ENCODE measurements around the gene TBC1D14. TPM values are rescaled to one million over a fixed set of nuclear protein-coding genes. Genes with fewer than 3 reads are reported as not detected.

TBC1D14 gene
- total RNA-seq, 2 donors from 2014 or later, result 46.7 to 49.9 TPM

DNA sequence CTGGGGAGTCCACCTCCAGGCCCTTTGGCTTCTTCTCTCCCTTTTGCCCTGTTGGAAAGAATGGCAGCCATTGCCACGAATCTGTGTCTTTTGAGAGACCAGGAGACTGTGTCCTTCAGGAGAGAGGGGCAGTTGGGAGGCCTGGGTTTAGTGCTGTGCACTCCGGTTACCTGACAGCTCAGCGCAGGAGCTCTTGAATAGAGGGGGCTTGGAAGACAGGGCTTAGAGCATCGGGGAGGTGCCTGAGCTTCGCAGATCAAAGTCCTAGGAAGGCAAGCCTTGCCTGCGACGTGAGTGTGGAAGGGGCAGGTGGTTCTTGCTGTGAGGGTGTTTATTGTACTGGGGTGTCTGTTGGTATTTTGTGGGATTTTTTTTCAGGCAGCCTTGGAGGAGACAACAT, 91.6 kb downstream of the TBC1D14 start:
- Histone ChIP-seq H3K9me3 (no peaks in the 10 kb centered on the region), H3K27me3 (replicated peaks; ENCODE audit: insufficient read depth) (no peaks in the 10 kb centered on the region), H3K4me1 (ENCODE audit: control insufficient read depth in 1 of 2, low read depth in 2 of 2) (no peaks in the 10 kb centered on the region), H3K4me3 (no peak overlapping the region), H3K36me3 (peaks cover 43% of the 10 kb centered on the region), H3K27ac (no peak overlapping the region)
- no peak for ATAC-seq (ENCODE audit: insufficient number of reproducible peaks, low FRiP score, low read depth)
- no peak for DNase-seq (ENCODE audit: low spot score)
- TF ChIP-seq, protein P1, sequence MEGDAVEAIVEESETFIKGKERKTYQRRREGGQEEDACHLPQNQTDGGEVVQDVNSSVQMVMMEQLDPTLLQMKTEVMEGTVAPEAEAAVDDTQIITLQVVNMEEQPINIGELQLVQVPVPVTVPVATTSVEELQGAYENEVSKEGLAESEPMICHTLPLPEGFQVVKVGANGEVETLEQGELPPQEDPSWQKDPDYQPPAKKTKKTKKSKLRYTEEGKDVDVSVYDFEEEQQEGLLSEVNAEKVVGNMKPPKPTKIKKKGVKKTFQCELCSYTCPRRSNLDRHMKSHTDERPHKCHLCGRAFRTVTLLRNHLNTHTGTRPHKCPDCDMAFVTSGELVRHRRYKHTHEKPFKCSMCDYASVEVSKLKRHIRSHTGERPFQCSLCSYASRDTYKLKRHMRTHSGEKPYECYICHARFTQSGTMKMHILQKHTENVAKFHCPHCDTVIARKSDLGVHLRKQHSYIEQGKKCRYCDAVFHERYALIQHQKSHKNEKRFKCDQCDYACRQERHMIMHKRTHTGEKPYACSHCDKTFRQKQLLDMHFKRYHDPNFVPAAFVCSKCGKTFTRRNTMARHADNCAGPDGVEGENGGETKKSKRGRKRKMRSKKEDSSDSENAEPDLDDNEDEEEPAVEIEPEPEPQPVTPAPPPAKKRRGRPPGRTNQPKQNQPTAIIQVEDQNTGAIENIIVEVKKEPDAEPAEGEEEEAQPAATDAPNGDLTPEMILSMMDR (IDR thresholded peaks at IDR 0.05), result no peak

GRCh38 chr4:7002336-7002735, 92.7 kb downstream of the TBC1D14 start:
- DNase-seq (ENCODE audit: low spot score), result no peak
- no peak overlapping the region for H3K4me3 ChIP-seq
- no peak for ATAC-seq (ENCODE audit: insufficient number of reproducible peaks, low FRiP score, low read depth)
- TF ChIP-seq, protein P1 (IDR thresholded peaks at IDR 0.05), result no peak
- peaks cover 50% of the 10 kb centered on the region for H3K36me3 ChIP-seq
- H3K27me3 ChIP-seq (replicated peaks; ENCODE audit: insufficient read depth), result no peaks in the 10 kb centered on the region
- H3K27ac ChIP-seq, result no peak overlapping the region
- H3K9me3 ChIP-seq, result no peaks in the 10 kb centered on the region
- no peaks in the 10 kb centered on the region for H3K4me1 ChIP-seq (ENCODE audit: control insufficient read depth in 1 of 2, low read depth in 2 of 2)

DNA sequence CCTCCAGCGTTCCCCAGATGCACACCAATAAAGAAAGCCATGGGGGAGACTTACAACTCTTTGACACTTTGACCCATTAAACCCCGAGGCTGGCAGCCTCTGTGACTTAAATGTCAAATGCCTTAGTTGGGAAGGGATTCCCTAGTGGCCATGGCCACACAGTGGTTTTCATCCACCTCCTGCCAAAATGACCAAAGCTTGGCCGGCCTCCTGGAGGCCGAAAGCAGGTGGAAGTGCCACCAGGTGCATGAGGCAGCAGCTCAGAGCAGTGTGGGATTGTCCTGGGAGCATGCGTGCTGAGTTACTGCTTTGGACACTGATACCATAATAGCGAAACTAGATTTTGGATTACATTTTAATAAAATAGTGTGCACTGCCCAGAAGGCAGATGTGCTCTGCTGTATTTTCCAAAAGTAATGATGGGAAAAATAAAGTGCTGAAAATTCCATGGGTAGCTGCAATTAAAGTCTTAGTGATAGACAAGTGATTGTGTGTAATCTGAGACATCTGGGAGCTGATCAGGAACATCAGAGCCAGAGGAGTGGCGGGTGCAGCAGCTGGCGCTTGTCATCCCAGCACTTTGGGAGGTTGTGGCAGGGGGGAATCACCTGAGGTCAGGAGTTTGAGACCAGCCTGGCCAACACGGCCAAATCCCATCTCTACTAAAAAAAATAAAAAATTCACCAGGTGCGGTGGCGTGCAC, 93.7 kb downstream of the TBC1D14 start:
- no peak overlapping the region for H3K27ac ChIP-seq
- ATAC-seq (ENCODE audit: insufficient number of reproducible peaks, low FRiP score, low read depth) (no peak), DNase-seq (ENCODE audit: low spot score) (no peak)
- H3K36me3 ChIP-seq, result peaks cover 55% of the 10 kb centered on the region
- H3K4me3 ChIP-seq, result no peak overlapping the region
- TF ChIP-seq, protein P1 (IDR thresholded peaks at IDR 0.05), result no peak
- no peaks in the 10 kb centered on the region for H3K27me3 ChIP-seq (replicated peaks; ENCODE audit: insufficient read depth)
- no peaks in the 10 kb centered on the region for H3K9me3 ChIP-seq
- no peaks in the 10 kb centered on the region for H3K4me1 ChIP-seq (ENCODE audit: control insufficient read depth in 1 of 2, low read depth in 2 of 2)

DNA sequence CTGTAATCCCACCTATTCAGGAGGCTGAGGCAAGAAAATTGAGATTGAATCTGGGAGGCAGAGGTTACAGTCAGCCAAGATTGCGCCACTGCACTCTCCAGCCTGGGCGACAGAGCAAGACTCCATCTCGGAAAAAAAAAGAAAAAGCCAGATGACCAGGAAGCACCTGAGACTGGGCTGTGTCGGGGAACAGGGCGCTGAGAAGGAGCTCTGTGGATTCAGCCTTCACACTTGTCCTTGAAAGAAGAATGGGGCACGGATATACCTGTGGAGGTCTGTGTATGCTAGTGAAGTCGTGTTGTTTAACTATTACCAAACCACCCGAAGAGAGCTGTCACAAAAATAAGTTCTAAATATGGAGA, 94.2 kb downstream of the TBC1D14 start:
- Histone ChIP-seq H3K4me1 (ENCODE audit: control insufficient read depth in 1 of 2, low read depth in 2 of 2) (no peaks in the 10 kb centered on the region), H3K27ac (no peak overlapping the region), H3K9me3 (no peaks in the 10 kb centered on the region), H3K27me3 (replicated peaks; ENCODE audit: insufficient read depth) (no peaks in the 10 kb centered on the region), H3K4me3 (no peak overlapping the region), H3K36me3 (peaks cover 57% of the 10 kb centered on the region)
- TF ChIP-seq, protein P1 (IDR thresholded peaks at IDR 0.05), result no peak
- DNase-seq (ENCODE audit: low spot score), result no peak
- no peak for ATAC-seq (ENCODE audit: insufficient number of reproducible peaks, low FRiP score, low read depth)

DNA sequence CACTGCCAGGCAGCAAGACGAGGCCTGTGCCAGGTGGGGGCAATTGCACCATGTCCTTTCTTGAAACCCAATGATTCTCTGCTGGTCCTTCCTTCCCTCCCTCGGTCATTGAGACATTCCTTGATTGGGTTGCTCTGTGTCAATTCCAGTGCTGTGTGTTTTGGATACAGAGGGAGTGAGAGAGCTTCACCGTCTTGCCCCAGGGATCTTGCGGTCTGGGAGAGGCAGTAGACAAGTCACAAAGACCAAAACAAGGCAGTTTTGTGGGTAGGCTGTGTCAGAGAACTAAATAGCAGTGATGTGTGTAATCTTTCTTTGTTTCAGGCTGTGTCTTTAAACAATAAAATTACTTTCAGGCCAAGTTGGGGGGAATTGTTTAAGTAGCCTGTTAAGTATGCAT, 94.7 kb downstream of the TBC1D14 start:
- Histone ChIP-seq H3K27ac (no peak overlapping the region), H3K27me3 (replicated peaks; ENCODE audit: insufficient read depth) (no peaks in the 10 kb centered on the region), H3K4me3 (no peak overlapping the region), H3K9me3 (no peaks in the 10 kb centered on the region), H3K36me3 (peaks cover 56% of the 10 kb centered on the region), H3K4me1 (ENCODE audit: control insufficient read depth in 1 of 2, low read depth in 2 of 2) (no peaks in the 10 kb centered on the region)
- ATAC-seq (ENCODE audit: insufficient number of reproducible peaks, low FRiP score, low read depth) (no peak), DNase-seq (ENCODE audit: low spot score) (no peak)
- TF ChIP-seq, protein P1 (IDR thresholded peaks at IDR 0.05), result no peak
